Panc1 (cell line): Measurements from ENCODE around the gene NPL. TPM values are rescaled to one million over a fixed set of nuclear protein-coding genes. Genes with fewer than 3 reads are reported as not detected.

Experiments used
- ATAC-seq: fragments of 200-7000 bp; cut with Tn5 transposase; 2 replicates; pipeline ENCODE4 v1.9.1; 2020; ENCODE audit warnings: mild to moderate bottlenecking, moderate library complexity
- BruUV-seq: library from RNA; stranded (reverse); fragments of 400-500 nt; replicated peaks from 2 replicates; lab custom pipeline; 2021; lab: Mats Ljungman, UMichigan
- CTCF ChIA-PET: fragments of 300-600 bp; sonication (Branson Sonifier 250); formaldehyde crosslinking; loops from one replicate; lab custom pipeline; 2022; ENCODE audit warnings: antibody characterized with exemption; lab: Charles Lee
- POLR2A ChIA-PET: fragments of 300-600 bp; sonication (Branson Sonifier 250); formaldehyde crosslinking; loops from one replicate; lab custom pipeline; 2022; ENCODE audit warnings: antibody characterized with exemption; lab: Charles Lee
- DNase-seq: peaks from one replicate; pipeline ENCODE4 v3.0.0-alpha.2; 2010; ENCODE audit warnings: low read depth, low spot score
- H3K27ac ChIP-seq: 2 replicates; pipeline ENCODE4 v1.5.1; 2011; ENCODE audit warnings: mild to moderate bottlenecking, low read length, inconsistent platforms
- H3K27me3 ChIP-seq: fragments of 200-500 bp; sonication (Bioruptor generic); 2 replicates; pipeline ENCODE4 v1.6.0; 2014; ENCODE audit warnings: low read length, inconsistent platforms; ENCODE audit not compliant: control insufficient read depth, insufficient read depth
- H3K36me3 ChIP-seq: fragments of 200-500 bp; sonication (Bioruptor generic); 2 replicates; pipeline ENCODE4 v1.5.1; 2014; ENCODE audit warnings: inconsistent platforms, mild to moderate bottlenecking, low read length, moderate library complexity; ENCODE audit not compliant: control insufficient read depth, insufficient read depth
- H3K4me1 ChIP-seq: 2 replicates; pipeline ENCODE4 v1.5.1; 2011; ENCODE audit warnings: inconsistent platforms, mild to moderate bottlenecking, low read length, moderate library complexity; ENCODE audit not compliant: control insufficient read depth, insufficient read depth
- H3K4me3 ChIP-seq, 2 experiments: 2 replicates each; pipeline ENCODE4 v1.5.1; 2011 to 2012; ENCODE audit warnings: low read depth in 2 of 2, low read length in 2 of 2, mild to moderate bottlenecking in 2 of 2, inconsistent platforms in 1 of 2, moderate library complexity in 1 of 2
- H3K9me3 ChIP-seq: fragments of 200-500 bp; sonication (Bioruptor generic); 2 replicates; pipeline ENCODE4 v1.5.1; 2014; ENCODE audit warnings: low read depth, mild to moderate bottlenecking, inconsistent platforms, low read length, moderate library complexity; ENCODE audit not compliant: control insufficient read depth, insufficient read depth
- POLR2AphosphoS5 ChIP-seq: IDR thresholded peaks from 2 replicates; pipeline ENCODE4 v1.6.1; 2012; ENCODE audit warnings: mild to moderate bottlenecking, low read depth, low read length, moderate library complexity
- SIN3A ChIP-seq: IDR thresholded peaks from 2 replicates; pipeline ENCODE4 v1.6.1; 2012; ENCODE audit warnings: low read depth, mild to moderate bottlenecking, low read length, moderate library complexity, borderline replicate concordance; ENCODE audit not compliant: insufficient read depth
- TCF7L2 ChIP-seq: IDR thresholded peaks from 2 replicates; pipeline ENCODE4 v1.6.1; 2011; ENCODE audit warnings: mild to moderate bottlenecking, low read depth, low read length, inconsistent platforms
- in situ Hi-C: cut with HindIII; loops from 2 replicates; pipeline ENCODE4 v1.10.0; 2016; ENCODE audit warnings: low sequenced_read_pairs, low pct_unique_long_range_greater_than_20kb
- intact Hi-C: fragments of 100-400 bp; cut with micrococcal nuclease; formaldehyde crosslinking; loops from one replicate; pipeline ENCODE4 v1.10.0; 2022; ENCODE audit not compliant: unreplicated experiment
- total RNA-seq: library from RNA; stranded (reverse); gene quantifications from one replicate; pipeline ENCODE4 v1.2.1, GENCODE V29; 2021; ENCODE audit not compliant: unreplicated experiment
- TF ChIP-seq, protein P1 (sequence below): fragments of 450-650 bp; IDR thresholded peaks from 2 replicates; pipeline ENCODE4 v1.5.1; 2017; ENCODE audit warnings: mild to moderate bottlenecking
- TF ChIP-seq, protein P2 (sequence below), 2 experiments: IDR thresholded peaks; 2 replicates each; pipeline ENCODE4 v1.6.1; 2011 to 2012; ENCODE audit warnings: low read depth in 2 of 2, control low read depth in 1 of 2, low read length in 1 of 2, mild to moderate bottlenecking in 1 of 2, moderate library complexity in 1 of 2; ENCODE audit not compliant: insufficient read depth in 1 of 2

NPL gene
- total RNA-seq, 1 experiment from 2014 or later = 0.90 TPM

- ChIA-PET POLR2A (no interaction called here), CTCF (no interaction called here)
- no peaks in the 10 kb centered on the region for H3K4me1 ChIP-seq
- intact Hi-C loops (no loop called here), in situ Hi-C loops (no loop called here)
- TF ChIP-seq, protein P1, sequence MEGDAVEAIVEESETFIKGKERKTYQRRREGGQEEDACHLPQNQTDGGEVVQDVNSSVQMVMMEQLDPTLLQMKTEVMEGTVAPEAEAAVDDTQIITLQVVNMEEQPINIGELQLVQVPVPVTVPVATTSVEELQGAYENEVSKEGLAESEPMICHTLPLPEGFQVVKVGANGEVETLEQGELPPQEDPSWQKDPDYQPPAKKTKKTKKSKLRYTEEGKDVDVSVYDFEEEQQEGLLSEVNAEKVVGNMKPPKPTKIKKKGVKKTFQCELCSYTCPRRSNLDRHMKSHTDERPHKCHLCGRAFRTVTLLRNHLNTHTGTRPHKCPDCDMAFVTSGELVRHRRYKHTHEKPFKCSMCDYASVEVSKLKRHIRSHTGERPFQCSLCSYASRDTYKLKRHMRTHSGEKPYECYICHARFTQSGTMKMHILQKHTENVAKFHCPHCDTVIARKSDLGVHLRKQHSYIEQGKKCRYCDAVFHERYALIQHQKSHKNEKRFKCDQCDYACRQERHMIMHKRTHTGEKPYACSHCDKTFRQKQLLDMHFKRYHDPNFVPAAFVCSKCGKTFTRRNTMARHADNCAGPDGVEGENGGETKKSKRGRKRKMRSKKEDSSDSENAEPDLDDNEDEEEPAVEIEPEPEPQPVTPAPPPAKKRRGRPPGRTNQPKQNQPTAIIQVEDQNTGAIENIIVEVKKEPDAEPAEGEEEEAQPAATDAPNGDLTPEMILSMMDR = no peak
- TF ChIP-seq POLR2AphosphoS5 (no peak), TCF7L2 (no peak), SIN3A (no peak)
- TF ChIP-seq, protein P2, sequence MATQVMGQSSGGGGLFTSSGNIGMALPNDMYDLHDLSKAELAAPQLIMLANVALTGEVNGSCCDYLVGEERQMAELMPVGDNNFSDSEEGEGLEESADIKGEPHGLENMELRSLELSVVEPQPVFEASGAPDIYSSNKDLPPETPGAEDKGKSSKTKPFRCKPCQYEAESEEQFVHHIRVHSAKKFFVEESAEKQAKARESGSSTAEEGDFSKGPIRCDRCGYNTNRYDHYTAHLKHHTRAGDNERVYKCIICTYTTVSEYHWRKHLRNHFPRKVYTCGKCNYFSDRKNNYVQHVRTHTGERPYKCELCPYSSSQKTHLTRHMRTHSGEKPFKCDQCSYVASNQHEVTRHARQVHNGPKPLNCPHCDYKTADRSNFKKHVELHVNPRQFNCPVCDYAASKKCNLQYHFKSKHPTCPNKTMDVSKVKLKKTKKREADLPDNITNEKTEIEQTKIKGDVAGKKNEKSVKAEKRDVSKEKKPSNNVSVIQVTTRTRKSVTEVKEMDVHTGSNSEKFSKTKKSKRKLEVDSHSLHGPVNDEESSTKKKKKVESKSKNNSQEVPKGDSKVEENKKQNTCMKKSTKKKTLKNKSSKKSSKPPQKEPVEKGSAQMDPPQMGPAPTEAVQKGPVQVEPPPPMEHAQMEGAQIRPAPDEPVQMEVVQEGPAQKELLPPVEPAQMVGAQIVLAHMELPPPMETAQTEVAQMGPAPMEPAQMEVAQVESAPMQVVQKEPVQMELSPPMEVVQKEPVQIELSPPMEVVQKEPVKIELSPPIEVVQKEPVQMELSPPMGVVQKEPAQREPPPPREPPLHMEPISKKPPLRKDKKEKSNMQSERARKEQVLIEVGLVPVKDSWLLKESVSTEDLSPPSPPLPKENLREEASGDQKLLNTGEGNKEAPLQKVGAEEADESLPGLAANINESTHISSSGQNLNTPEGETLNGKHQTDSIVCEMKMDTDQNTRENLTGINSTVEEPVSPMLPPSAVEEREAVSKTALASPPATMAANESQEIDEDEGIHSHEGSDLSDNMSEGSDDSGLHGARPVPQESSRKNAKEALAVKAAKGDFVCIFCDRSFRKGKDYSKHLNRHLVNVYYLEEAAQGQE (IDR thresholded peaks at IDR 0.05; ENCODE audit: insufficient read depth in 1 of 2, low read depth in 2 of 2, low read length in 1 of 2) = no peak
- DNase-seq = no peak
- no peak overlapping the region for H3K4me3 ChIP-seq
- no TSS peak for BruUV-seq
- H3K27ac ChIP-seq = no peak overlapping the region
- no peaks in the 10 kb centered on the region for H3K36me3 ChIP-seq
- no peaks in the 10 kb centered on the region for H3K9me3 ChIP-seq
- no peaks in the 10 kb centered on the region for H3K27me3 ChIP-seq
- no peak for ATAC-seq
These were observed 18.3 kb downstream of the NPL start for GRCh38 chr1:182807907-182808306.

GRCh38 chr1:182809414-182809957 lies 19.9 kb downstream of the NPL start:
- TF ChIP-seq SIN3A = no peak
- TF ChIP-seq, protein P1 = 0 out of 2 replicates have a peak, but pooled peaks have one; percentile 10
- BruUV-seq = no TSS peak
- no peak overlapping the region for H3K4me3 ChIP-seq

More at GRCh38 chr1:182809414-182809957, 19.9 kb downstream of the NPL start:
- no peaks in the 10 kb centered on the region for H3K4me1 ChIP-seq
- no peaks in the 10 kb centered on the region for H3K9me3 ChIP-seq
- intact Hi-C loops (no loop called here), in situ Hi-C loops (no loop called here)
- no peaks in the 10 kb centered on the region for H3K36me3 ChIP-seq
- ATAC-seq = no peak
- H3K27me3 ChIP-seq = no peaks in the 10 kb centered on the region; the same call in none of the 2 replicates
- DNase-seq = no peak
- ChIA-PET CTCF (no interaction called here), POLR2A (no interaction called here)
- H3K27ac ChIP-seq = no peak overlapping the region
